A673 (cell line): ENCODE data around the gene MSRB3. TPM values are rescaled to one million over a fixed set of nuclear protein-coding genes. Genes with fewer than 3 reads are reported as not detected.

Experiments
- BruUV-seq: library from RNA; stranded (reverse); fragments of 400-500 nt; replicated peaks from 2 replicates; lab custom pipeline; 2021; lab: Mats Ljungman, UMichigan
- CTCF ChIA-PET: fragments of 300-600 bp; sonication (Branson Sonifier 250); formaldehyde crosslinking; loops from one replicate; lab custom pipeline; 2022; ENCODE audit warnings: antibody characterized with exemption; lab: Charles Lee
- POLR2A ChIA-PET: fragments of 300-600 bp; sonication (Branson Sonifier 250); formaldehyde crosslinking; loops from one replicate; lab custom pipeline; 2022; ENCODE audit warnings: antibody characterized with exemption; ENCODE audit not compliant: low non-redundant PET; lab: Charles Lee
- DNase-seq: peaks from one replicate; pipeline ENCODE4 v3.0.0-alpha.2; 2015; ENCODE audit warnings: low spot score
- H3K27ac ChIP-seq: fragments of 200-600 bp; sonication (generic); 2 replicates; pipeline ENCODE4 v1.5.1; 2016; ENCODE audit warnings: mixed run types, low read depth, mild to moderate bottlenecking, mixed read lengths, antibody characterized with exemption, low read length; ENCODE audit not compliant: poor library complexity, severe bottlenecking
- H3K27me3 ChIP-seq: fragments of 200-600 bp; sonication (generic); replicated peaks from 2 replicates; pipeline ENCODE4 v1.6.1; 2017; ENCODE audit warnings: mixed run types, low read depth, mild to moderate bottlenecking, mixed read lengths, antibody characterized with exemption, low read length; ENCODE audit not compliant: insufficient read depth, poor library complexity
- H3K36me3 ChIP-seq: fragments of 200-600 bp; sonication (generic); 2 replicates; pipeline ENCODE4 v1.6.1; 2016; ENCODE audit warnings: mixed run types, mild to moderate bottlenecking, mixed read lengths, antibody characterized with exemption, low read length; ENCODE audit not compliant: insufficient read depth, poor library complexity, severe bottlenecking
- H3K4me1 ChIP-seq: fragments of 200-600 bp; sonication (generic); 2 replicates; pipeline ENCODE4 v1.6.1; 2017; ENCODE audit warnings: mixed run types, mild to moderate bottlenecking, mixed read lengths, antibody characterized with exemption, low read length; ENCODE audit not compliant: insufficient read depth, poor library complexity, severe bottlenecking
- H3K4me3 ChIP-seq: fragments of 200-600 bp; sonication (generic); 2 replicates; pipeline ENCODE4 v1.5.1; 2016; ENCODE audit warnings: low read depth, mixed run types, mild to moderate bottlenecking, mixed read lengths, low read length; ENCODE audit not compliant: poor library complexity, severe bottlenecking
- H3K9me3 ChIP-seq: fragments of 200-600 bp; sonication (generic); 2 replicates; pipeline ENCODE4 v1.6.1; 2016; ENCODE audit warnings: mixed run types, low read depth, mild to moderate bottlenecking, mixed read lengths, antibody characterized with exemption, low read length; ENCODE audit not compliant: poor library complexity, severe bottlenecking
- EZH2 ChIP-seq: fragments of 200-600 bp; sonication (generic); IDR thresholded peaks from 2 replicates; pipeline ENCODE4 v1.6.1; 2017; ENCODE audit warnings: borderline replicate concordance, low read depth, mild to moderate bottlenecking, mixed read lengths, antibody characterized with exemption, low read length; ENCODE audit not compliant: poor library complexity, severe bottlenecking
- intact Hi-C: fragments of 100-400 bp; cut with micrococcal nuclease; formaldehyde crosslinking; loops from one replicate; pipeline ENCODE4 v1.10.0; 2022; ENCODE audit not compliant: unreplicated experiment
- total RNA-seq: library from RNA; stranded (reverse); gene quantifications from 2 replicates; pipeline ENCODE4 v1.2.3, GENCODE V29; 2021
- TF ChIP-seq, protein P1 (sequence below): fragments of 300-800, 200-600 bp; sonication (generic); conservative IDR thresholded peaks from 2 replicates; pipeline ENCODE4 v1.5.1; 2017; ENCODE audit warnings: low read depth, mild to moderate bottlenecking, antibody characterized with exemption, low read length, moderate library complexity, mixed read lengths

MSRB3 gene
- total RNA-seq, 1 experiment from 2014 or later, result 2.1 TPM

DNA sequence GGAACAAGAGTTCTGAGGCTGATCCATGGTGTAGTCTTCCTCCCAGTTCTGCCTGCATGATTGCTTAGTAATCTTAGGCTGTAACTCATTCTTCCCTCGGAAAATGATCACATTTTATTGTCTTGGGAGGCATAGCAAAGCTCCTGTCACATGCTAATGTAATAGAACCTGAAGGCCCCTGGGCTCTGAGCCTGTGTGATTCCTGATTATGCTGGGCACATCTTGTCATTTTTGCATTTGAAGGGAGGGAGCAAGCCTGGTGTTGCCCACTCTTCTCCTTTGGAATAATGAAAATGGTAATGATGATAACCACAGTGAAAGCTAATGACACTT is 215.4 kb downstream of the MSRB3 start:
- intact Hi-C loops, result no loop called here
- no peak for DNase-seq
- Histone ChIP-seq H3K27me3 (no peaks in the 10 kb centered on the region), H3K4me3 (no peak overlapping the region), H3K36me3 (no peaks in the 10 kb centered on the region), H3K4me1 (no peaks in the 10 kb centered on the region), H3K9me3 (no peaks in the 10 kb centered on the region), H3K27ac (no peak overlapping the region)
- no TSS peak for BruUV-seq
- TF ChIP-seq EZH2, result no peak
- TF ChIP-seq, protein P1, sequence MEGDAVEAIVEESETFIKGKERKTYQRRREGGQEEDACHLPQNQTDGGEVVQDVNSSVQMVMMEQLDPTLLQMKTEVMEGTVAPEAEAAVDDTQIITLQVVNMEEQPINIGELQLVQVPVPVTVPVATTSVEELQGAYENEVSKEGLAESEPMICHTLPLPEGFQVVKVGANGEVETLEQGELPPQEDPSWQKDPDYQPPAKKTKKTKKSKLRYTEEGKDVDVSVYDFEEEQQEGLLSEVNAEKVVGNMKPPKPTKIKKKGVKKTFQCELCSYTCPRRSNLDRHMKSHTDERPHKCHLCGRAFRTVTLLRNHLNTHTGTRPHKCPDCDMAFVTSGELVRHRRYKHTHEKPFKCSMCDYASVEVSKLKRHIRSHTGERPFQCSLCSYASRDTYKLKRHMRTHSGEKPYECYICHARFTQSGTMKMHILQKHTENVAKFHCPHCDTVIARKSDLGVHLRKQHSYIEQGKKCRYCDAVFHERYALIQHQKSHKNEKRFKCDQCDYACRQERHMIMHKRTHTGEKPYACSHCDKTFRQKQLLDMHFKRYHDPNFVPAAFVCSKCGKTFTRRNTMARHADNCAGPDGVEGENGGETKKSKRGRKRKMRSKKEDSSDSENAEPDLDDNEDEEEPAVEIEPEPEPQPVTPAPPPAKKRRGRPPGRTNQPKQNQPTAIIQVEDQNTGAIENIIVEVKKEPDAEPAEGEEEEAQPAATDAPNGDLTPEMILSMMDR, result no peak
- POLR2A ChIA-PET, result no interaction called here
- CTCF ChIA-PET, result no interaction called here

GRCh38 chr12:65494537-65494936 is 216.1 kb downstream of the MSRB3 start:
- no peak for DNase-seq
- ChIA-PET POLR2A (no interaction called here), CTCF (no interaction called here)
- Histone ChIP-seq H3K9me3 (no peaks in the 10 kb centered on the region), H3K36me3 (no peaks in the 10 kb centered on the region), H3K27me3 (no peaks in the 10 kb centered on the region), H3K27ac (no peak overlapping the region), H3K4me1 (no peaks in the 10 kb centered on the region), H3K4me3 (no peak overlapping the region)
- intact Hi-C loops, result no loop called here
- TF ChIP-seq EZH2, result no peak
- TF ChIP-seq, protein P1, result no peak
- BruUV-seq, result no TSS peak

- Histone ChIP-seq H3K4me1 (no peaks in the 10 kb centered on the region), H3K27ac (no peak overlapping the region), H3K4me3 (no peak overlapping the region), H3K9me3 (no peaks in the 10 kb centered on the region), H3K36me3 (no peaks in the 10 kb centered on the region), H3K27me3 (no peaks in the 10 kb centered on the region)
- TF ChIP-seq EZH2, result no peak
- TF ChIP-seq, protein P1, result no peak
- CTCF ChIA-PET, result no interaction called here
- no peak for DNase-seq
- no TSS peak for BruUV-seq
- POLR2A ChIA-PET, result no interaction called here
- intact Hi-C loops, result no loop called here
These were observed 216.8 kb downstream of the MSRB3 start for GRCh38 chr12:65495233-65495632.
